Dedifferentiated amniotic fluid mesenchymal stem cell (primary cell): ENCODE data around the gene GRB10.
"Not testable (repeated sequence)": the region's sequence is repeated elsewhere in the genome, so short reads cannot be mapped to it uniquely, and the experiment has no call there.

Source experiments
- DNase-seq: peaks from one replicate; pipeline ENCODE4 v3.0.0-alpha.2; 2016; ENCODE audit errors: extremely low spot score

The GRB10 gene

DNA sequence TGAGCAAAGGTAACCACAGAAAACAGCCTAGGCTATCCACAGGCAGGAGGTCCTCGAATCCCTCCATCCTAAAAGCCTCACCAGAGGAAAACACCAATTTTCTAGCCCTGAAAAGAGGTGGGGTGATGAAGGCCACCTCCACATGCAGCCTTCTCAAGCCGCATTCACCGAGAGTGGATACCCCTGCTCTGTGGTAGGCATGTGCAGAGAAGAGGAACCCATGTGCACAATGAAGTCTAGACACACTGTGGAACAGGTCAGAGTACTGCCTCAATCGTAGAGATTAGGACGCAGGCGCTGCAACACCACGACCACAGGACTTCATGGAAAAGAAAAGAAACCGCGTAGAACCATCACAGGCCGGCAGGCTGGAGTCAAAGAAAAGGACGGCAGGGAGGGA is 38.8 kb downstream of the GRB10 start:
- no peak for DNase-seq

- no peak for DNase-seq
Measured at GRCh38 chr7:50743016-50743415, 39.7 kb downstream of the GRB10 start.

DNA sequence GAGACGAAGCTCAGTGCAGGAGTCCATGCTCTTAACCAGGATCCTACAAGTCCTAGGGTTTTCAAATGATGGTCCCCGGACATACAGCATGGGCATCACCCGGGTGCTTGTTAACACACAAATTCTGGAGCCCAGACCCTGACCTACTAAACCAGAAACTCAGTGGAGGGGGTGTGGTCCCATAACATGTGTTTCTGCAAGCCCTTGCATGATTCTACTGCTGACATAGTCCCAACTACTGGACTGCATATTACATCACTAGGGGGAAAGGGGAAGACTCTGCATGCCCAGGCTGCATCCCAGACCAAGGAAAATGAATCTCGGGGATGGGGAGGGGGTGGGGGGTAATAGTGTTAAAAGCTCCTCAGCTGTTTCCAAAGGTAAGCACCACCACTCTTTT is 40.3 kb downstream of the GRB10 start:
- no peak for DNase-seq

GRCh38 chr7:50739744-50740435 is 42.8 kb downstream of the GRB10 start:
- DNase-seq: no peak

DNA sequence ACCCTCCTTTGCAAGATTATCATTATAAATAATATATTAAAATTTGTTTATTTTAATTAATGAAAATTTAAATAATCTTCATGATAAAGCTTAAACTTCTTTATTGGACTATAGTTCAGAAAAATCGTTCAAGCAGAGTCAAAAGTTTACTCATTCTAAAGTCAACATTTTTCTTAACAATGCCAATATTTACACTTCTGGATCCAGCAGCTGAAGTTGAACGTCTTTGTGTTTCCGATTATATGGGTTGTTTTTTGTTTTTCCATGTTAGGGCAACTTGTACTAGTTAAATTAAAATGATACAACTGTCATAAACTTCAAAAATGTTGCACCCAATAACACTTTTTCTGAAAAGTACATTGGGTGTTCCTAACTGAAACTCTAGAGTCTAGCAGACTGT is 43.8 kb downstream of the GRB10 start:
- no peak for DNase-seq

GRCh38 chr7:50735836-50736235 is 46.9 kb downstream of the GRB10 start:
- DNase-seq: not testable (repeated sequence)

DNA sequence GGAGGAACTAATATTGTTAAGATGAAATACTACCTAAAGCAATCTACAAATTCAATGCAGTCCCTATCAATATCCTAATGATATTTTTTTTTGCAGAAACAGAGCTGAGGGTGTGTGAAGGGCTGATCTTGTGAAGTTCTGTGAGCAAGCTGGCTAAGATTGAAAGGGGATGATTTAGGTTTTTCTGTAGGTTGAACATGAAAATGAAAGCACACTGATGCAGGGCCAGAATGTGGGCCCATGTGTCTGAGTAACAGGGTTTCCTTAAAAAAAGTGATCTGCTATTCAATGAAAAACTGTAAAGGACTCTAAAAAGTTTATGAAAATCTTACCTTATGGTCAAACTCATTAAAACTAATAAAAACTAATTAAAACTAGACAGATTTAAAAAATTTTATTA is 47.4 kb downstream of the GRB10 start:
- DNase-seq: no peak

GRCh38 chr7:50734246-50734645 is 48.5 kb downstream of the GRB10 start:
- DNase-seq: no peak

DNA sequence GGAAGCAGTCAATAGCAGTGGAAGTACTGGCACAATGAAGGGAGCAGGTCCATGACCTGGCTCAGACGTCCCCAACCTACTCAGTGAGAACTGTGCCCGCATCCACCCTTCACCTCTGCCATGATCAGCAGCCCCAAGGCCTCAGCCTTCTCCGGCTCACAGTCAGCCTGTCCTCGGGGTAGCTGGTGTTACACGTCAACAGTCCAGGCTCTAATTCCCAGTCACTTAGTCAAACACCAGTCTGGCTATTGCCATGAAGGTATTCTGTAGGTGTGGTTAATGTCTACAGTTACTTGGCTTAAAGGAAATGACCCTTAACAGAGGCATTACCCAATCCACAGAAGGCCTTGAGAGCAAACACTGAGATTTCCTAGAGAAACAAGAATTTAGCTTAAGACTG is 49.1 kb downstream of the GRB10 start:
- DNase-seq: no peak

GRCh38 chr7:50731703-50732582 is 50.8 kb downstream of the GRB10 start:
- no peak for DNase-seq

- no peak for DNase-seq
Measured at GRCh38 chr7:50730446-50731400, 52.0 kb downstream of the GRB10 start.

DNA sequence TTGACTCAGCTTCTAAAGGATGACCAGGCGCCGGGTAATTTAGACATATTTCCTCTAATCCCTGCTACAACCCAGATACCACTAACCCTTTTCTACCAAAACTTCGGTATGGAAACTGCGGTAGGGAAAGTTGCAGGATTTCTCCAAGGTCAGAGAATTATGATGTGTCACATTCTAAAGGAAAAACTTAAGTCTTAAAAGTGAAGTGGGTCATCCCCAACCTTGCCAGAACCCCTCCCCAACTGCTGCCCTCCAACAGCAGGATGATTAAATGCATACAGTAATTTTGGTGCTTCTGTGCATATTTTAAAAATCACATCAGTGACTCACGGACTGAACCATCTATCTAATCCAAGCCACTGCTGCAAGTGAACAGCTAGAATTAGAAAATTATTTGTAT is 52.7 kb downstream of the GRB10 start:
- DNase-seq: no peak

- peak; percentile 69 for DNase-seq
Measured at GRCh38 chr7:50728184-50728583, 54.5 kb downstream of the GRB10 start.

DNA sequence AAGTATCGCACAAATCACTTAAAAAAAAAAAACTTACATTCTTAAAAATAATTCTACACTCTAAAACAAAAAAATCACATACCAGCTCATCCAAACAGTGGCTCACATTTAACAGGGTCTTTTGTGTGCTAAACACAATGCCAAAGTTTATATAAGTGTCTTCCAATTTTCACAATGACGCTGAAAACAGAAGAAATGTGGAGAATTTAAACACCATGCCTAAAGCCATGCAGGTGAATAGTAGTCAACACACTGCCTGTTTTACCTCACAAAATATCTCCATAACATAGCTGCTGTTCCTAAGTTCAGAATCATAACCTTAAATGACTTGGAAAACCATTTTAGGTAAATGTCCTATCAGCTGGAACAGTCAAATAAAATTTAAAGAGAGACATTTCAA is 55.0 kb downstream of the GRB10 start:
- DNase-seq: no peak

DNA sequence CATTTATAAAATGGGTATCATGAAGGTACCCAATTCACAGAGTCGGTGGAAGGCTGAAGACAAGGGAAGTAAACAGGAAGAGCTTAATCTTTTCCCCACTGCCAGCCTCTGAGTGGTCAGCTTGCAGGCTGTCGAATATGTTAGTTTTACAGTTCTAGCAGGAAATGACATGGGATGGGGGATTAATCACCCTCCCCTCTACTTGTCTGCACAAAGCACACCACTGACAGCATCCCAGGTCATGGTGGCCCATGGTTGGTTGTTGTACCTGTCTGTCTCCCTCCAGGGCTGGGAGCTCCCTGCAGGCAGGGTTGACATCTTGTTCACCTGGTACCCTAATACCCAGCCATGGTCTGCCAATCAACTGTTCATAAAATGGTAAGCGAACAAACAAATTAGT is 55.6 kb downstream of the GRB10 start:
- DNase-seq: no peak

GRCh38 chr7:50725774-50726173 is 56.9 kb downstream of the GRB10 start:
- DNase-seq: no peak

GRCh38 chr7:50724526-50725520 is 57.9 kb downstream of the GRB10 start:
- no peak for DNase-seq

- DNase-seq: no peak
Measured at GRCh38 chr7:50723888-50724287, 58.8 kb downstream of the GRB10 start.

DNA sequence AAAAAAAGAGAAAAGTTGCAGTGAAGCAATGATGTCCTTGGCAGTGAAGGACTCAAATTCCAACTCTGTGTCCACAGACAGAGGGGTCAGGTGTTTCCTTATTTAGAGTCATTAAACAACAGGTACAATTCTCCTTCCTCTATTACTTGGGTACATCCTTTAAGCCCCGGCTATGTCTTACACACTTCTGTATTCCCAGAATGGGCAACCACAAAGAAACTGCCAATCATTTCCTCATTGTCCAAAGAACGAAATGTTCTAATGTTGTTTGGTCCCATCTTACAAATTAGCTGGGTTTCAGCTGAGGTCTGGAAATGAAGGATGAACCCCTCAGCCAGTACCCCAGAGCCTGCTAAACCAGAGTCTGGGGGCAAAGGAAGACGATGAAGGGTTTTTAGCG is 59.5 kb downstream of the GRB10 start:
- no peak for DNase-seq

GRCh38 chr7:50721661-50722259 is 60.9 kb downstream of the GRB10 start:
- DNase-seq: no peak
